ENCODE results near the gene XRCC6.
"Not testable (repeated sequence)": the region's sequence is repeated elsewhere in the genome, so short reads cannot be mapped to it uniquely, and the experiment has no call there.

Gene XRCC6

DNA sequence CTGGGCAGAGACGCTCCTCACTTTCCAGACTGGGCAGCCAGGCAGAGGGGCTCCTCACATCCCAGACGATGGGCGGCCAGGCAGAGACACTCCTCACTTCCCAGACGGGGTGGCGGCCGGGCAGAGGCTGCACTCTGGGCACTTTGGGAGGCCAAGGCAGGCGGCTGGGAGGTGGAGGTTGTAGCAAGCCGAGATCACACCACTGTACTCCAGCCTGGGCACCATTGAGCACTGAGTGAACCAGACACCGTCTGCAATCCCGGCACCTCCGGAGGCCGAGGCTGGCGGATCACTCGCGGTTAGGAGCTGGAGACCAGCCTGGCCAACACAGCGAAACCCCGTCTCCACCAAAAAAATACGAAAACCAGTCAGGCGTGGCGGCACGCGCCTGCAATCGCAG lies 10.5 kb downstream of the XRCC6 start:
- H3K36me3 ChIP-seq (ENCODE audit: control insufficient read depth in 1 of 2, insufficient read depth in 2 of 2, low read length in 2 of 2): peaks cover 35 to 48% of the 10 kb centered on the region in 2 donors
- H3K4me3 ChIP-seq (ENCODE audit: low read depth in 1 of 2, low read length in 2 of 2); H3K4me1 ChIP-seq (ENCODE audit: control insufficient read depth in 1 of 2, insufficient read depth in 2 of 2, low read length in 2 of 2); H3K27me3 ChIP-seq (ENCODE audit: low read depth, low read length); H3K9me3 ChIP-seq (ENCODE audit: control insufficient read depth in 1 of 2, low read length in 2 of 2); H3K27ac ChIP-seq (ENCODE audit: low read length): not testable (repeated sequence)

DNA sequence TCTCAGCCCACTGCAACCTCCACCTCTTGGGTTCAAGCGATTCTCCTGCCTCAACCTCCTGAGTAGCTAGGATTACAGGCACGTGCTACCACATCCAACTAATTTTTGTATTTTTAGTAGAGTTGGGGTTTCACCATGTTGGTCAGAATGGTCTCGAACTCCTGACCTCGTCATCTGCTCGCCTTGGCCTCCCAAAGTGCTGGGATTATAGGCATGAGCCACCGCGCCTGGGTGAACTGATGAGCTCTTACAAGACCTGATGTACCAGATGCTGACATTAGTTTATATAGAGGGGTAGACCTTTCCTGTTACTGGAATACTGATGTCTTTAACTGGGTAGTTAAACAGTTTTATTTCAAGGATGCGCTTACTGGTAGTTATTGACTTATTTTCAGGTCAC lies 13.5 kb downstream of the XRCC6 start:
- H3K4me1 ChIP-seq (ENCODE audit: control insufficient read depth in 1 of 2, insufficient read depth in 2 of 2, low read length in 2 of 2); H3K27ac ChIP-seq (ENCODE audit: low read length); H3K27me3 ChIP-seq (ENCODE audit: low read depth, low read length); H3K9me3 ChIP-seq (ENCODE audit: control insufficient read depth in 1 of 2, low read length in 2 of 2); H3K4me3 ChIP-seq (ENCODE audit: low read depth in 1 of 2, low read length in 2 of 2): not testable (repeated sequence)
- peaks cover 37 to 54% of the 10 kb centered on the region in 2 donors for H3K36me3 ChIP-seq (ENCODE audit: control insufficient read depth in 1 of 2, insufficient read depth in 2 of 2, low read length in 2 of 2)

GRCh38 chr22:41636467-41636866 lies 15.4 kb downstream of the XRCC6 start:
- Histone ChIP-seq H3K9me3 (ENCODE audit: control insufficient read depth in 1 of 2, low read length in 2 of 2) (no peaks in the 10 kb centered on the region), H3K36me3 (ENCODE audit: control insufficient read depth in 1 of 2, insufficient read depth in 2 of 2, low read length in 2 of 2) (peaks cover 45 to 64% of the 10 kb centered on the region in 2 donors), H3K4me3 (ENCODE audit: low read depth in 1 of 2, low read length in 2 of 2) (no peak overlapping the region), H3K4me1 (ENCODE audit: control insufficient read depth in 1 of 2, insufficient read depth in 2 of 2, low read length in 2 of 2) (no peaks in the 10 kb centered on the region), H3K27ac (ENCODE audit: low read length) (no peak overlapping the region), H3K27me3 (ENCODE audit: low read depth, low read length) (no peaks in the 10 kb centered on the region)

DNA sequence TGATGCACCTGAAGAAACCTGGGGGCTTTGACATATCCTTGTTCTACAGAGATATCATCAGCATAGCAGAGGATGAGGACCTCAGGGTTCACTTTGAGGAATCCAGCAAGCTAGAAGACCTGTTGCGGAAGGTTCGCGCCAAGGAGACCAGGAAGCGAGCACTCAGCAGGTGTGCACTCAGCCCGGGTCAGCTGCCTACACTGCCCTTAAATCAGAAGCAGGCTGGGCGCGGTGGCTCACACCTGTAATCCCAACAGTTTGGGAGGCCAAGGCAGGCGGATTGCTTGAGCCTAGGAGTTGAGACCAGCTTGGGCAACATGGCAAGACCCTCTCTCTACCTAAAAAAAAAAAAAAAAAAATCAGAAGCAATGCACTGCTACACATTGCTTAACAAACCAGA lies 16.5 kb downstream of the XRCC6 start:
- H3K36me3 ChIP-seq (ENCODE audit: control insufficient read depth in 1 of 2, insufficient read depth in 2 of 2, low read length in 2 of 2): peaks cover 56 to 76% of the 10 kb centered on the region in 2 donors
- H3K27ac ChIP-seq (ENCODE audit: low read length): not testable (repeated sequence)

GRCh38 chr22:41638124-41638523 lies 17.0 kb downstream of the XRCC6 start:
- Histone ChIP-seq H3K27me3 (ENCODE audit: low read depth, low read length) (no peaks in the 10 kb centered on the region), H3K4me3 (ENCODE audit: low read depth in 1 of 2, low read length in 2 of 2) (no peak overlapping the region), H3K36me3 (ENCODE audit: control insufficient read depth in 1 of 2, insufficient read depth in 2 of 2, low read length in 2 of 2) (peaks cover 60 to 81% of the 10 kb centered on the region in 2 donors), H3K27ac (ENCODE audit: low read length) (no peak overlapping the region), H3K9me3 (ENCODE audit: control insufficient read depth in 1 of 2, low read length in 2 of 2) (no peaks in the 10 kb centered on the region), H3K4me1 (ENCODE audit: control insufficient read depth in 1 of 2, insufficient read depth in 2 of 2, low read length in 2 of 2) (no peaks in the 10 kb centered on the region)

More for the DNA sequence above, 16.5 kb downstream of the XRCC6 start:
- not testable (repeated sequence) for H3K9me3 ChIP-seq (ENCODE audit: control insufficient read depth in 1 of 2, low read length in 2 of 2); H3K4me1 ChIP-seq (ENCODE audit: control insufficient read depth in 1 of 2, insufficient read depth in 2 of 2, low read length in 2 of 2); H3K27me3 ChIP-seq (ENCODE audit: low read depth, low read length); H3K4me3 ChIP-seq (ENCODE audit: low read depth in 1 of 2, low read length in 2 of 2)

DNA sequence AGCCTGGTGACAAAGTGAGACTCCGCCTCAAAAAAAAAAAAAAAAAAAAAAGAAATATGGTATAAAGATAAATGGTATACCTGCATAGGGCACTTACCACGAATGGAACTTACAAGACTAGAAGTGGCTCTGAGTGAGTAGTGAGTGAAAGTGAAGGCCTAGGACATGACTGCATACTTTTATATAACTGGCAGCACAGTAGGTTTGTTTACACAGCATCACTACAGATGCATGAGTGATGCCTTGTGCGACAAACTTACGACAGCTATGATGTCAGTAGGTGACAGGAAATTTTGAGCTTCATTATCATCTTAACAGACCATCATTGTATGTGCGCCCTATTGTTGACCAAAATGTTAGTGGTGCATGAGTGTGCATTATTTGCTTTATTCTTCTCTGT lies 17.7 kb downstream of the XRCC6 start:
- no peak overlapping the region for H3K27ac ChIP-seq (ENCODE audit: low read length)
- no peak overlapping the region for H3K4me3 ChIP-seq (ENCODE audit: low read depth in 1 of 2, low read length in 2 of 2)
- H3K27me3 ChIP-seq (ENCODE audit: low read depth, low read length): no peaks in the 10 kb centered on the region
- H3K36me3 ChIP-seq (ENCODE audit: control insufficient read depth in 1 of 2, insufficient read depth in 2 of 2, low read length in 2 of 2): peaks cover 60 to 79% of the 10 kb centered on the region in 2 donors
- no peaks in the 10 kb centered on the region for H3K4me1 ChIP-seq (ENCODE audit: control insufficient read depth in 1 of 2, insufficient read depth in 2 of 2, low read length in 2 of 2)
- H3K9me3 ChIP-seq (ENCODE audit: control insufficient read depth in 1 of 2, low read length in 2 of 2): no peaks in the 10 kb centered on the region

DNA sequence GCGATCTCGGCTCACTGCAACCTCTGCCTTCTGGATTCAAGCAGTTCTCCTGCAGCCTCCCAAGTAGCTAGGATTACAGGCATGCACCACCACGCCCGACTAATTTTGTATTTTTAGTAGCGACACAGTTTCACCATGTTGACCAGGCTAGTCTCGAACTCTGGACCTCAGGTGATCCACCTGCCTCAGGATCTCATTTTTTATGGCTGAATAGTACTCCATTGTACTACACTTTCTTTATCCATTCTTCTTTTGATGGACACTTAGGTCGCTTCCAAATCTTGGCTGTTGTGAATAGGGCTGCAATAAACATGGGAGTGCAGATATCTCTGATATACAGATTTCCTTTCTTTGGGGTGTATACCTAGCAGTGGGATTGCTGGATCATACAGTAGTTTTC lies 20.8 kb downstream of the XRCC6 start:
- Histone ChIP-seq H3K9me3 (ENCODE audit: control insufficient read depth in 1 of 2, low read length in 2 of 2) (no peaks in the 10 kb centered on the region), H3K36me3 (ENCODE audit: control insufficient read depth in 1 of 2, insufficient read depth in 2 of 2, low read length in 2 of 2) (peaks cover 50 to 77% of the 10 kb centered on the region in 2 donors), H3K4me1 (ENCODE audit: control insufficient read depth in 1 of 2, insufficient read depth in 2 of 2, low read length in 2 of 2) (no peaks in the 10 kb centered on the region), H3K4me3 (ENCODE audit: low read depth in 1 of 2, low read length in 2 of 2) (no peak overlapping the region), H3K27ac (ENCODE audit: low read length) (no peak overlapping the region), H3K27me3 (ENCODE audit: low read depth, low read length) (no peaks in the 10 kb centered on the region)

DNA sequence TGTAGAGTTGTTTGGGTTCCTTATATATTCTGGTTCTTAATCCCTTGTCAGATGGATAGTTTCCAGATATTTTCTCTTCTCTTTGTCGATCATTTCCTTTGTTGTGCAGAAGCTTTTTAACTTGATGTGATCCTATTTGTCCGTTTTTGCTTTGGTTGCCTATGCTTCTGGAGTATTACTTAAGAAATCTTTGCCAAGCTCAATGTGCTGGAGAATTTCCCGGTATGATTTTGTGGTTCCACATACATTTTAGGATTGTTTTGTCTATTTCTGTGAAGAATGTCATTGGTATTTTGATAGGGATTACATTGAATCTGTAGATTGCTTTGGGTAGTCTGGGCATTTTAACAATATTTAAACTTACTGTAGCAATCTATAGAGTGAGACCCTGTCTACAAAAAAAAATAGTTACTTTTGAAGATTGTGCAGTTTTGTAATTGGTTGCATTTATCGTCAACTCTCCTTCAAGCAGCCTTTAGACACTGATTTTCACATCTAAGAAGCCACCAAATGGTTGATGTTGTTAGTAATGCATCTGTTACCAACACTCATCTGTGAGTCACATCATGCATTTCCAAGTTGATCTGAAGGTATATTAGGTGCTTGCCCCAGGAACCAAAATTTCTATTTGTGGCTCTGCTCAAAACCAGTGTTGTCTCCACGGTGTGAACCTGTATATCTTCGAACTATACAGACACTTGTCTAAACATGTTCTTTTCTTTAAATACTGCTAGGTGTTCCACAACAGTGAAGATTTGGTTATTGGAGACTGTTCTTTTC lies 21.4 kb downstream of the XRCC6 start:
- no peaks in the 10 kb centered on the region for H3K27me3 ChIP-seq (ENCODE audit: low read depth, low read length)
- H3K27ac ChIP-seq (ENCODE audit: low read length): no peak overlapping the region
- H3K36me3 ChIP-seq (ENCODE audit: control insufficient read depth in 1 of 2, insufficient read depth in 2 of 2, low read length in 2 of 2): peaks cover 47 to 77% of the 10 kb centered on the region in 2 donors

DNA sequence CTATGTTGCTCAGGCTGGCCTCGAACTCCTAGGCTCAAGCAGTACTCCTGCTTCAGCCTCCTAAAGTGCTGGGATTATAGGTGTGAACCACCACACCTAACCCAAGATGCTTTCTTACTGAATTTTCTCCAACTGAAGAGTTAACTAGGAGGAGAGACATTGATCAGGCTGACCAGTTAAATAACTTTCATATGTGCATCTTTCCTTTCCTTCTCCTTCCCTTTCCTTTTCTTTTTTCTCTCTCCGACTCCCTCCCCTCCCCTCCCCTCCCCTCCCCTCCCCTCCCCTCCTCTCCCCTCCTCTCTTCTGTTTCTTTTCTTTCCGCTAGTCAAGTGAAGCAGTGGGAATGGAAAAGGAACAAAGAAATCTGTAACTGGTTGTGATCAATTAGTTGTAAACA lies 26.7 kb downstream of the XRCC6 start:
- H3K4me3 ChIP-seq (ENCODE audit: low read depth in 1 of 2, low read length in 2 of 2): no peak overlapping the region
- H3K27ac ChIP-seq (ENCODE audit: low read length): no peak overlapping the region
- no peaks in the 10 kb centered on the region for H3K27me3 ChIP-seq (ENCODE audit: low read depth, low read length)
- no peaks in the 10 kb centered on the region for H3K4me1 ChIP-seq (ENCODE audit: control insufficient read depth in 1 of 2, insufficient read depth in 2 of 2, low read length in 2 of 2)
- peaks cover 34 to 71% of the 10 kb centered on the region in 2 donors for H3K36me3 ChIP-seq (ENCODE audit: control insufficient read depth in 1 of 2, insufficient read depth in 2 of 2, low read length in 2 of 2)
- no peaks in the 10 kb centered on the region for H3K9me3 ChIP-seq (ENCODE audit: control insufficient read depth in 1 of 2, low read length in 2 of 2)

More for the DNA sequence above, 21.4 kb downstream of the XRCC6 start:
- no peaks in the 10 kb centered on the region for H3K4me1 ChIP-seq (ENCODE audit: control insufficient read depth in 1 of 2, insufficient read depth in 2 of 2, low read length in 2 of 2)
- H3K4me3 ChIP-seq (ENCODE audit: low read depth in 1 of 2, low read length in 2 of 2): no peak overlapping the region
- H3K9me3 ChIP-seq (ENCODE audit: control insufficient read depth in 1 of 2, low read length in 2 of 2): no peaks in the 10 kb centered on the region

GRCh38 chr22:41648432-41648831 lies 27.3 kb downstream of the XRCC6 start:
- Histone ChIP-seq H3K36me3 (ENCODE audit: control insufficient read depth in 1 of 2, insufficient read depth in 2 of 2, low read length in 2 of 2) (peaks cover 37 to 73% of the 10 kb centered on the region in 2 donors), H3K27ac (ENCODE audit: low read length) (no peak overlapping the region), H3K4me3 (ENCODE audit: low read depth in 1 of 2, low read length in 2 of 2) (no peak overlapping the region), H3K9me3 (ENCODE audit: control insufficient read depth in 1 of 2, low read length in 2 of 2) (no peaks in the 10 kb centered on the region), H3K4me1 (ENCODE audit: control insufficient read depth in 1 of 2, insufficient read depth in 2 of 2, low read length in 2 of 2) (no peaks in the 10 kb centered on the region), H3K27me3 (ENCODE audit: low read depth, low read length) (no peaks in the 10 kb centered on the region)

- Histone ChIP-seq H3K4me1 (ENCODE audit: control insufficient read depth in 1 of 2, insufficient read depth in 2 of 2, low read length in 2 of 2) (no peaks in the 10 kb centered on the region), H3K27me3 (ENCODE audit: low read depth, low read length) (no peaks in the 10 kb centered on the region), H3K36me3 (ENCODE audit: control insufficient read depth in 1 of 2, insufficient read depth in 2 of 2, low read length in 2 of 2) (peaks cover 49 to 83% of the 10 kb centered on the region in 2 donors), H3K4me3 (ENCODE audit: low read depth in 1 of 2, low read length in 2 of 2) (no peak overlapping the region), H3K9me3 (ENCODE audit: control insufficient read depth in 1 of 2, low read length in 2 of 2) (no peaks in the 10 kb centered on the region), H3K27ac (ENCODE audit: low read length) (no peak overlapping the region)
These were observed 29.1 kb downstream of the XRCC6 start for GRCh38 chr22:41650229-41650628.

- Histone ChIP-seq H3K27me3 (ENCODE audit: low read depth, low read length) (no peaks in the 10 kb centered on the region), H3K27ac (ENCODE audit: low read length) (no peak overlapping the region), H3K36me3 (ENCODE audit: control insufficient read depth in 1 of 2, insufficient read depth in 2 of 2, low read length in 2 of 2) (peaks cover 47 to 80% of the 10 kb centered on the region in 2 donors), H3K9me3 (ENCODE audit: control insufficient read depth in 1 of 2, low read length in 2 of 2) (no peaks in the 10 kb centered on the region), H3K4me1 (ENCODE audit: control insufficient read depth in 1 of 2, insufficient read depth in 2 of 2, low read length in 2 of 2) (no peaks in the 10 kb centered on the region), H3K4me3 (ENCODE audit: low read depth in 1 of 2, low read length in 2 of 2) (no peak overlapping the region)
These were observed 29.7 kb downstream of the XRCC6 start for GRCh38 chr22:41650821-41651220.
